Esophagus muscularis mucosa (tissue), 4 donors: ENCODE data around the gene BZW2.

ENCODE experiments used
- EP300 ChIP-seq: sonication (generic); formaldehyde crosslinking; IDR thresholded peaks from one replicate; pipeline ENCODE4 v1.6.1; 2017; ENCODE audit warnings: antibody characterized with exemption
- POLR2A ChIP-seq: fragments of 450-650 bp; IDR thresholded peaks from one replicate; pipeline ENCODE4 v1.6.1; 2017; ENCODE audit warnings: antibody characterized with exemption, moderate library complexity, mild to moderate bottlenecking, low read depth
- POLR2AphosphoS5 ChIP-seq, 2 donors: sonication (generic); formaldehyde crosslinking; IDR thresholded peaks; one replicate each; pipeline ENCODE4 v1.6.1; 2017; ENCODE audit warnings: antibody characterized with exemption in 2 of 2
- TF ChIP-seq, protein P1 (sequence below), 3 experiments: fragments of 200-600 bp in 2 of 3; fragments of 450-650 bp in 1 of 3; sonication (generic) in 2 of 3; IDR thresholded peaks; one replicate each; pipeline ENCODE4 v1.5.1; 2017 to 2019; ENCODE audit warnings: antibody characterized with exemption in 3 of 3, mild to moderate bottlenecking in 2 of 3, moderate library complexity in 1 of 3

DNA sequence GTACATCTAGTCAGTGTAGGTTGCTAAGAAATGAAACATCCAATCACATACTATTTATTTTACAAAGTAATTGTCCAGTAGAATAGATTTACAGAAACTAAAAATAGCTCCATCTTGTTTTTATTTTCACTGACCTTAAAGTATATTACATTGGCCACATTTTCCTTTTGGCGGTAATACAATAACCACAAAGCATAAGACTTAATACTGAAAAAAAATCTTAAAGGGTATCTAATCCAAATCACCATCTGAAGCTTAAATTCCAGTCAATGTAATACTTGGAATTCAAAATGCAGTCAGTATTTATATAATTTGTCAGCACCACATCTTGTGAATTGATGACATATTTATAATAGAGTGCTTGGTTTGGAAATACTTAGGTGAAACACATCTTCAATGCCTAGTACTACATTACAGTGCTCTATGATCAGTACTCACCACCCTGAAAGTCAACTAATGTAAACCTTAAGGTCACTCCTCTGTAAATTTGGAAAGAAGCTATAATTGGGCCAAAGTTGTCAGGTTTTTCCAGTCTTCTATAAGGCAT lies 9.4 kb upstream of the BZW2 start:
- no peak for TF ChIP-seq POLR2A
- TF ChIP-seq, protein P1, sequence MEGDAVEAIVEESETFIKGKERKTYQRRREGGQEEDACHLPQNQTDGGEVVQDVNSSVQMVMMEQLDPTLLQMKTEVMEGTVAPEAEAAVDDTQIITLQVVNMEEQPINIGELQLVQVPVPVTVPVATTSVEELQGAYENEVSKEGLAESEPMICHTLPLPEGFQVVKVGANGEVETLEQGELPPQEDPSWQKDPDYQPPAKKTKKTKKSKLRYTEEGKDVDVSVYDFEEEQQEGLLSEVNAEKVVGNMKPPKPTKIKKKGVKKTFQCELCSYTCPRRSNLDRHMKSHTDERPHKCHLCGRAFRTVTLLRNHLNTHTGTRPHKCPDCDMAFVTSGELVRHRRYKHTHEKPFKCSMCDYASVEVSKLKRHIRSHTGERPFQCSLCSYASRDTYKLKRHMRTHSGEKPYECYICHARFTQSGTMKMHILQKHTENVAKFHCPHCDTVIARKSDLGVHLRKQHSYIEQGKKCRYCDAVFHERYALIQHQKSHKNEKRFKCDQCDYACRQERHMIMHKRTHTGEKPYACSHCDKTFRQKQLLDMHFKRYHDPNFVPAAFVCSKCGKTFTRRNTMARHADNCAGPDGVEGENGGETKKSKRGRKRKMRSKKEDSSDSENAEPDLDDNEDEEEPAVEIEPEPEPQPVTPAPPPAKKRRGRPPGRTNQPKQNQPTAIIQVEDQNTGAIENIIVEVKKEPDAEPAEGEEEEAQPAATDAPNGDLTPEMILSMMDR (IDR thresholded peaks at IDR 0.05), result no peak
- no peak for TF ChIP-seq POLR2AphosphoS5 (IDR thresholded peaks at IDR 0.05)
- TF ChIP-seq EP300, result no peak
